ENCODE results near the gene PANK4. TPM values are rescaled to one million over a fixed set of nuclear protein-coding genes. Genes with fewer than 3 reads are reported as not detected.

PANK4 gene
- polyA plus RNA-seq, 1 donor (not counting 4 experiments of a cell fraction or from before 2014, with no cell fraction given): 14.5 TPM

GRCh38 chr1:2519729-2520128, 6.7 kb downstream of the PANK4 start:
- Histone ChIP-seq H3K9me1 (ENCODE audit: control insufficient read depth, extremely low read depth, insufficient read depth, low read length) (no peaks in the 10 kb centered on the region), H4K20me1 (ENCODE audit: control insufficient read depth, extremely low read depth, insufficient read depth, low read length) (peaks cover 3% of the 10 kb centered on the region), H3K4me1 (ENCODE audit: control insufficient read depth, extremely low read depth, insufficient read depth, low read length) (peaks cover 2% of the 10 kb centered on the region), H3K27ac (ENCODE audit: control insufficient read depth, insufficient read depth, low read length) (no peak overlapping the region), H3K4me2 (ENCODE audit: control insufficient read depth, extremely low read depth, insufficient read depth, low read depth, low read length) (no peak overlapping the region), H3K36me3 (ENCODE audit: control insufficient read depth in 2 of 2, extremely low read depth in 1 of 2, insufficient read depth in 2 of 2, low read length in 2 of 2) (peaks cover 33 to 34% of the 10 kb centered on the region in 2 experiments), H3K27me3 (ENCODE audit: control insufficient read depth, extremely low read depth, insufficient read depth, low read length) (no peaks in the 10 kb centered on the region), H3K9me3 (ENCODE audit: control insufficient read depth, low read depth, low read length) (no peaks in the 10 kb centered on the region), H2AFZ (ENCODE audit: control insufficient read depth, low read length) (no peak overlapping the region), H3K79me2 (ENCODE audit: control insufficient read depth, insufficient read depth, low read length) (peaks cover 34% of the 10 kb centered on the region), H3K4me3 (ENCODE audit: control insufficient read depth in 2 of 3, extremely low read depth in 1 of 3, insufficient read depth in 2 of 3, low read depth in 1 of 3, low read length in 3 of 3) (no peak overlapping the region), H3K9ac (ENCODE audit: control insufficient read depth, extremely low read depth, insufficient read depth, low read length) (no peak overlapping the region)
- no peak for DNase-seq (ENCODE audit: low read depth, low spot score)
- no peak for FAIRE-seq
- TF ChIP-seq, protein P1, sequence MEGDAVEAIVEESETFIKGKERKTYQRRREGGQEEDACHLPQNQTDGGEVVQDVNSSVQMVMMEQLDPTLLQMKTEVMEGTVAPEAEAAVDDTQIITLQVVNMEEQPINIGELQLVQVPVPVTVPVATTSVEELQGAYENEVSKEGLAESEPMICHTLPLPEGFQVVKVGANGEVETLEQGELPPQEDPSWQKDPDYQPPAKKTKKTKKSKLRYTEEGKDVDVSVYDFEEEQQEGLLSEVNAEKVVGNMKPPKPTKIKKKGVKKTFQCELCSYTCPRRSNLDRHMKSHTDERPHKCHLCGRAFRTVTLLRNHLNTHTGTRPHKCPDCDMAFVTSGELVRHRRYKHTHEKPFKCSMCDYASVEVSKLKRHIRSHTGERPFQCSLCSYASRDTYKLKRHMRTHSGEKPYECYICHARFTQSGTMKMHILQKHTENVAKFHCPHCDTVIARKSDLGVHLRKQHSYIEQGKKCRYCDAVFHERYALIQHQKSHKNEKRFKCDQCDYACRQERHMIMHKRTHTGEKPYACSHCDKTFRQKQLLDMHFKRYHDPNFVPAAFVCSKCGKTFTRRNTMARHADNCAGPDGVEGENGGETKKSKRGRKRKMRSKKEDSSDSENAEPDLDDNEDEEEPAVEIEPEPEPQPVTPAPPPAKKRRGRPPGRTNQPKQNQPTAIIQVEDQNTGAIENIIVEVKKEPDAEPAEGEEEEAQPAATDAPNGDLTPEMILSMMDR (optimal IDR thresholded peaks at IDR 0.05 in 1 of 3, IDR thresholded peaks at IDR 0.05 in 1 of 3, conservative IDR thresholded peaks at IDR 0.05 in 1 of 3; ENCODE audit: extremely low read depth in 1 of 3, insufficient read depth in 2 of 3, low read length in 3 of 3): no peak
- no peak for TF ChIP-seq EZH2 (IDR thresholded peaks at IDR 0.05; ENCODE audit: low read length)
- dilution Hi-C loops (cut with MboI; ENCODE audit: extremely low pct_ligation_motif_present, low sequenced_read_pairs): no loop called here

- FAIRE-seq (no peak), DNase-seq (ENCODE audit: low read depth, low spot score) (no peak)
- Histone ChIP-seq H3K4me3 (ENCODE audit: control insufficient read depth in 2 of 3, extremely low read depth in 1 of 3, insufficient read depth in 2 of 3, low read depth in 1 of 3, low read length in 3 of 3) (no peak overlapping the region), H2AFZ (ENCODE audit: control insufficient read depth, low read length) (no peak overlapping the region), H3K27ac (ENCODE audit: control insufficient read depth, insufficient read depth, low read length) (no peak overlapping the region), H3K27me3 (ENCODE audit: control insufficient read depth, extremely low read depth, insufficient read depth, low read length) (no peaks in the 10 kb centered on the region), H4K20me1 (ENCODE audit: control insufficient read depth, extremely low read depth, insufficient read depth, low read length) (peaks cover 3% of the 10 kb centered on the region), H3K9me3 (ENCODE audit: control insufficient read depth, low read depth, low read length) (no peaks in the 10 kb centered on the region), H3K4me1 (ENCODE audit: control insufficient read depth, extremely low read depth, insufficient read depth, low read length) (no peaks in the 10 kb centered on the region), H3K36me3 (ENCODE audit: control insufficient read depth in 2 of 2, extremely low read depth in 1 of 2, insufficient read depth in 2 of 2, low read length in 2 of 2) (peaks cover 34 to 35% of the 10 kb centered on the region in 2 experiments), H3K9me1 (ENCODE audit: control insufficient read depth, extremely low read depth, insufficient read depth, low read length) (no peaks in the 10 kb centered on the region), H3K79me2 (ENCODE audit: control insufficient read depth, insufficient read depth, low read length) (peaks cover 28% of the 10 kb centered on the region), H3K9ac (ENCODE audit: control insufficient read depth, extremely low read depth, insufficient read depth, low read length) (no peak overlapping the region), H3K4me2 (ENCODE audit: control insufficient read depth, extremely low read depth, insufficient read depth, low read depth, low read length) (no peak overlapping the region)
- dilution Hi-C loops (cut with MboI; ENCODE audit: extremely low pct_ligation_motif_present, low sequenced_read_pairs): no loop called here
- TF ChIP-seq, protein P1 (optimal IDR thresholded peaks at IDR 0.05 in 1 of 3, IDR thresholded peaks at IDR 0.05 in 1 of 3, conservative IDR thresholded peaks at IDR 0.05 in 1 of 3; ENCODE audit: extremely low read depth in 1 of 3, insufficient read depth in 2 of 3, low read length in 3 of 3): no peak
- no peak for TF ChIP-seq EZH2 (IDR thresholded peaks at IDR 0.05; ENCODE audit: low read length)
Observed at GRCh38 chr1:2519029-2519685, 7.2 kb downstream of the PANK4 start.

Data from keratinocyte (primary cell).